ENCODE measurements around the gene GJB2.

GJB2 gene

GRCh38 chr13:20175406-20175794 is 17.3 kb downstream of the GJB2 start:
- peak overlapping the region; percentile 30; the same call in 1 of the 2 replicates for H3K9ac ChIP-seq
- no peaks in the 10 kb centered on the region for H4K20me1 ChIP-seq (ENCODE audit: insufficient read depth)
- H3K4me3 ChIP-seq (IDR thresholded peaks at IDR 0.05; ENCODE audit: insufficient read depth, low read depth, low read length): no peak overlapping the region
- H3K4me2 ChIP-seq: peak overlapping the region; percentile 49
- no peaks in the 10 kb centered on the region for H3K27me3 ChIP-seq (ENCODE audit: insufficient read depth, low read depth)
- no peak for TF ChIP-seq CTCF (conservative IDR thresholded peaks at IDR 0.05; ENCODE audit: low read depth, low read length)
- peak overlapping the region; percentile 43; the same call in 1 of the 2 replicates for H3K27ac ChIP-seq
- no peaks in the 10 kb centered on the region for H3K79me2 ChIP-seq (ENCODE audit: insufficient read depth, low read depth)
- H3K36me3 ChIP-seq (ENCODE audit: insufficient read depth): no peaks in the 10 kb centered on the region
- H2AFZ ChIP-seq (ENCODE audit: low read depth): peak overlapping the region; percentile 60
- peaks cover 17% of the 10 kb centered on the region for H3K4me1 ChIP-seq (ENCODE audit: low read depth, poor library complexity, severe bottlenecking)

- Histone ChIP-seq H3K27ac (peak overlapping the region; percentile 43; the same call in 1 of the 2 replicates), H3K4me3 (IDR thresholded peaks at IDR 0.05; ENCODE audit: insufficient read depth, low read depth, low read length) (no peak overlapping the region), H3K9ac (peak overlapping the region; percentile 30; the same call in 1 of the 2 replicates), H3K4me1 (ENCODE audit: low read depth, poor library complexity, severe bottlenecking) (peaks cover 17% of the 10 kb centered on the region), H3K4me2 (peak overlapping the region; percentile 49), H3K79me2 (ENCODE audit: insufficient read depth, low read depth) (no peaks in the 10 kb centered on the region), H3K27me3 (ENCODE audit: insufficient read depth, low read depth) (no peaks in the 10 kb centered on the region), H3K36me3 (ENCODE audit: insufficient read depth) (no peaks in the 10 kb centered on the region), H2AFZ (ENCODE audit: low read depth) (peak overlapping the region; percentile 60), H4K20me1 (ENCODE audit: insufficient read depth) (no peaks in the 10 kb centered on the region)
- no peak for TF ChIP-seq CTCF (conservative IDR thresholded peaks at IDR 0.05; ENCODE audit: low read depth, low read length)
These were observed 17.9 kb downstream of the GJB2 start for GRCh38 chr13:20174656-20175405.

DNA sequence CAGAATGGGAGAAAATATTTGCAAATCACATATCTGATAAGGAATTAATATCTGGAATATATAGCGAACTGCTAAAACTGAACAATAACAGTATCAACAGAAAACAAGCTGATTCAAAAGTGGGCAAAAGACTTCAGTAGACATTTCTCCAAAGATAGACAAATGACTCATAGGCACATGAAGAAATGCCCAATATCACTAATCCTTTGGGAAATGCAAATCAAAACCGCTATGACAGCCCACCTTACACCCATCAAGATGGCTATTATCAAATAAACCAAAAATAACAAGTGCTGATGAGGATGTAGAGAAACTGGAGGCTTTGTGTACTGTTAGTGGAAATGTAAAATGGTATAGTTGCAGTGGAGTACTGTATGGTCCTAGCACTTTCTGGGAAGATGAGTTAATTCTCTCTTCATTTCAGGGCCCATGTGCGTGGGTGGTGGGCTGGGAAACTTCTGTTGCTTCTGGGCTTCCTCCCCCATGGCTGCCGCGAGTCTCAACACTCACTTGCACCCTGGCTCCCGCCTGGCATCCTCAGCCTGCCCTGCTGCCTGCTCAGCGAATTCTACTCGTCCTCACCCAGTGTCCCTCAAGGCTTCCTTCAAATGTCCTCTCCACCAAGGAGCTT is 19.5 kb downstream of the GJB2 start:
- Histone ChIP-seq H2AFZ (ENCODE audit: low read depth) (no peak overlapping the region), H3K27ac (no peak overlapping the region), H3K27me3 (ENCODE audit: insufficient read depth, low read depth) (no peaks in the 10 kb centered on the region), H3K4me2 (no peak overlapping the region), H4K20me1 (ENCODE audit: insufficient read depth) (no peaks in the 10 kb centered on the region), H3K79me2 (ENCODE audit: insufficient read depth, low read depth) (no peaks in the 10 kb centered on the region), H3K4me1 (ENCODE audit: low read depth, poor library complexity, severe bottlenecking) (peaks cover 17% of the 10 kb centered on the region), H3K4me3 (IDR thresholded peaks at IDR 0.05; ENCODE audit: insufficient read depth, low read depth, low read length) (no peak overlapping the region), H3K9ac (no peak overlapping the region), H3K36me3 (ENCODE audit: insufficient read depth) (no peaks in the 10 kb centered on the region)
- TF ChIP-seq CTCF (conservative IDR thresholded peaks at IDR 0.05; ENCODE audit: low read depth, low read length): no peak

GRCh38 chr13:20171364-20171763 is 21.4 kb downstream of the GJB2 start:
- Histone ChIP-seq H3K4me3 (IDR thresholded peaks at IDR 0.05; ENCODE audit: insufficient read depth, low read depth, low read length) (no peak overlapping the region), H4K20me1 (ENCODE audit: insufficient read depth) (no peaks in the 10 kb centered on the region), H3K4me2 (no peak overlapping the region), H3K9ac (no peak overlapping the region), H3K79me2 (ENCODE audit: insufficient read depth, low read depth) (no peaks in the 10 kb centered on the region), H3K36me3 (ENCODE audit: insufficient read depth) (no peaks in the 10 kb centered on the region), H3K27ac (no peak overlapping the region), H3K27me3 (ENCODE audit: insufficient read depth, low read depth) (no peaks in the 10 kb centered on the region), H3K4me1 (ENCODE audit: low read depth, poor library complexity, severe bottlenecking) (peaks cover 17% of the 10 kb centered on the region), H2AFZ (ENCODE audit: low read depth) (no peak overlapping the region)
- TF ChIP-seq CTCF (conservative IDR thresholded peaks at IDR 0.05; ENCODE audit: low read depth, low read length): no peak
